ENCODE results near the gene KIAA0586. TPM values are rescaled to one million over a fixed set of nuclear protein-coding genes. Genes with fewer than 3 reads are reported as not detected.
A peak's percentile ranks its signal among the peaks of the same experiment; 100 is the strongest.

Gene KIAA0586
- total RNA-seq: 10 to 100 TPM; 10.0 to 13.9 (median 11.9) TPM

- DNase-seq: peak; percentile 95 to 97
- Histone ChIP-seq H3K4me3 (peak within 1 kb of the TSS; percentile 62 to 98 (median 84)), H3K27ac (peak within 1 kb of the TSS; percentile 87 to 97 (median 91)), H3K27me3 (no peaks in the 10 kb centered on the region), H3K4me1 (peaks cover 27 to 34% of the 10 kb centered on the region in 2 donors), H3K9me3 (no peaks in the 10 kb centered on the region), H3K36me3 (peaks cover 0 to 34% of the 10 kb centered on the region in 2 donors)
- peak; percentile 99 for ATAC-seq
- in situ Hi-C loops (cut with MboI; ENCODE audit: low sequenced_read_pairs in 4 of 4): no loop called here
- TF ChIP-seq CTCF (IDR thresholded peaks at IDR 0.05 in 4 of 5, conservative IDR thresholded peaks at IDR 0.05 in 1 of 5) (peak in 2 of 5 experiments; percentile 25 to 32), POLR2A (IDR thresholded peaks at IDR 0.05) (peak; percentile 77 to 90)
- intact Hi-C loops (cut with DNase I; ENCODE audit: low total_unique reads): loop anchor here (2.0 to 10.0 kb wide), 3 partner anchors 129 to 223 kb away; partner anchors contain the start of genes ACTR10, ARID4A and PSMA3
These were observed at the start of gene KIAA0586, which contains the start of gene TIMM9 for GRCh38 chr14:58427281-58428117. TSS of gene KIAA0586 (plus strand) at chr14:58427719. CDS start at chr14:58428265, 546 bp downstream. TSS of gene TIMM9 (minus strand) at chr14:58427531. CDS start at chr14:58411945, 15,586 bp downstream.

GRCh38 chr14:58390830-58391229, 36.7 kb upstream of the KIAA0586 start:
- no peak overlapping the region for H3K4me3 ChIP-seq
- no peaks in the 10 kb centered on the region for H3K27me3 ChIP-seq
- intact Hi-C loops (cut with DNase I; ENCODE audit: low total_unique reads) (loop anchor here (10.0 kb wide), 1 partner anchor 286 kb away; no protein-coding TSS in a partner anchor), in situ Hi-C loops (cut with MboI; ENCODE audit: low sequenced_read_pairs in 4 of 4) (loop anchor here in 2 of 4 donors (10.0 to 25.0 kb wide), 2 partner anchors 279 to 286 kb away; no protein-coding TSS in a partner anchor)
- DNase-seq: no peak
- H3K9me3 ChIP-seq: no peaks in the 10 kb centered on the region
- TF ChIP-seq POLR2A (IDR thresholded peaks at IDR 0.05) (no peak), CTCF (IDR thresholded peaks at IDR 0.05 in 4 of 5, conservative IDR thresholded peaks at IDR 0.05 in 1 of 5) (no peak)
- no peak for ATAC-seq
- H3K36me3 ChIP-seq: no peaks in the 10 kb centered on the region
- peaks cover 0 to 4% of the 10 kb centered on the region in 2 donors for H3K4me1 ChIP-seq
- H3K27ac ChIP-seq: no peak overlapping the region

GRCh38 chr14:58395562-58395811, 32.0 kb upstream of the KIAA0586 start:
- H3K4me1 ChIP-seq: peaks cover 0 to 4% of the 10 kb centered on the region in 2 donors
- H3K9me3 ChIP-seq: no peaks in the 10 kb centered on the region
- in situ Hi-C loops (cut with MboI; ENCODE audit: low sequenced_read_pairs in 4 of 4) (loop anchor here in 2 of 4 donors (10.0 to 25.0 kb wide), 2 partner anchors 283 to 291 kb away; no protein-coding TSS in a partner anchor), intact Hi-C loops (cut with DNase I; ENCODE audit: low total_unique reads) (loop anchor here (10.0 kb wide), 1 partner anchor 291 kb away; no protein-coding TSS in a partner anchor)
- H3K27me3 ChIP-seq: no peaks in the 10 kb centered on the region
- peak; percentile 24 to 42 for ATAC-seq
- no peaks in the 10 kb centered on the region for H3K36me3 ChIP-seq
- peak overlapping the region in 3 of 4 donors; percentile 44 to 63 (median 60) for H3K27ac ChIP-seq
- H3K4me3 ChIP-seq: peak overlapping the region; percentile 52 to 68 (median 57)
- TF ChIP-seq POLR2A (IDR thresholded peaks at IDR 0.05): no peak
- no peak for TF ChIP-seq CTCF (IDR thresholded peaks at IDR 0.05 in 4 of 5, conservative IDR thresholded peaks at IDR 0.05 in 1 of 5)
- DNase-seq: no peak

GRCh38 chr14:58395812-58396788, 31.4 kb upstream of the KIAA0586 start, which contains the start of gene TOMM20L:
TSS of gene TOMM20L (plus strand) at chr14:58395930. CDS start at chr14:58395958, 28 bp downstream.
- TF ChIP-seq POLR2A (IDR thresholded peaks at IDR 0.05) (no peak), CTCF (IDR thresholded peaks at IDR 0.05 in 4 of 5, conservative IDR thresholded peaks at IDR 0.05 in 1 of 5) (peak; percentile 58 to 91 (median 74))
- Histone ChIP-seq H3K4me3 (peak within 1 kb of the TSS; percentile 52 to 68 (median 57)), H3K4me1 (peaks cover 0 to 4% of the 10 kb centered on the region in 2 donors), H3K27ac (peak within 1 kb of the TSS; percentile 43 to 63 (median 52)), H3K36me3 (no peaks in the 10 kb centered on the region), H3K27me3 (no peaks in the 10 kb centered on the region), H3K9me3 (no peaks in the 10 kb centered on the region)
- peak; percentile 84 to 88 for ATAC-seq
- DNase-seq: peak; percentile 6 to 30
- intact Hi-C loops (cut with DNase I; ENCODE audit: low total_unique reads): loop anchor here (10.0 kb wide), 1 partner anchor 291 kb away; no protein-coding TSS in a partner anchor
- in situ Hi-C loops (cut with MboI; ENCODE audit: low sequenced_read_pairs in 4 of 4): loop anchor here in 2 of 4 donors (10.0 to 25.0 kb wide), 2 partner anchors 284 to 291 kb away; no protein-coding TSS in a partner anchor
